ENCODE results near the gene TRPM1. TPM values are rescaled to one million over a fixed set of nuclear protein-coding genes. Genes with fewer than 3 reads are reported as not detected.
A peak's percentile ranks its signal among the peaks of the same experiment; 100 is the strongest.

TRPM1 gene
- total RNA-seq, 2 donors from 2014 or later: not detected

DNA sequence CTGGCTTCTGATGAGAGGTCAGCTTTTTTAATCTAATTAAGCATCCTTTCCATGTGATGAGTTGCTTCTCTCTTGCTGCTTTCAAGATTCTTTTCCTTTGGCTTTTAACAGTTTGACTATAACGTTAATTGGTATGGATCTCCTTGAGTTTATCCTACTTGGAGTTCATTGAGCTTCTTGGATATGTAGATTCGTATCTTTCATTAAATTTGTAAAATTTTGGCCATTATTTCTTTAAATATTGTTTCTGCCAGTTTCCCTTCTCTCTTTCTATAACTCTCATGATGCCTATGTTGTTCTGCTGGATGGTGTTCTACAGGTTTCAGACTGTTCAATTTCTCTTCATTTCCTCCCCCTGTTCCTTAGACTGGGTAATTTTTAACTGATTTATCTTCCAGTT lies 89.1 kb downstream of the TRPM1 start:
- Histone ChIP-seq H3K36me3 (replicated peaks in 1 of 2; ENCODE audit: insufficient read depth in 1 of 2, low read depth in 2 of 2) (no peaks in the 10 kb centered on the region), H3K27me3 (no peaks in the 10 kb centered on the region), H3K27ac (no peak overlapping the region), H3K4me1 (peaks cover 12% of the 10 kb centered on the region), H3K4me3 (no peak overlapping the region), H3K9me3 (peaks cover 0 to 7% (median 0%) of the 10 kb centered on the region in 3 donors)
- no peak for ATAC-seq
- no peak for TF ChIP-seq POLR2A (IDR thresholded peaks at IDR 0.05)
- TF ChIP-seq, protein P1, sequence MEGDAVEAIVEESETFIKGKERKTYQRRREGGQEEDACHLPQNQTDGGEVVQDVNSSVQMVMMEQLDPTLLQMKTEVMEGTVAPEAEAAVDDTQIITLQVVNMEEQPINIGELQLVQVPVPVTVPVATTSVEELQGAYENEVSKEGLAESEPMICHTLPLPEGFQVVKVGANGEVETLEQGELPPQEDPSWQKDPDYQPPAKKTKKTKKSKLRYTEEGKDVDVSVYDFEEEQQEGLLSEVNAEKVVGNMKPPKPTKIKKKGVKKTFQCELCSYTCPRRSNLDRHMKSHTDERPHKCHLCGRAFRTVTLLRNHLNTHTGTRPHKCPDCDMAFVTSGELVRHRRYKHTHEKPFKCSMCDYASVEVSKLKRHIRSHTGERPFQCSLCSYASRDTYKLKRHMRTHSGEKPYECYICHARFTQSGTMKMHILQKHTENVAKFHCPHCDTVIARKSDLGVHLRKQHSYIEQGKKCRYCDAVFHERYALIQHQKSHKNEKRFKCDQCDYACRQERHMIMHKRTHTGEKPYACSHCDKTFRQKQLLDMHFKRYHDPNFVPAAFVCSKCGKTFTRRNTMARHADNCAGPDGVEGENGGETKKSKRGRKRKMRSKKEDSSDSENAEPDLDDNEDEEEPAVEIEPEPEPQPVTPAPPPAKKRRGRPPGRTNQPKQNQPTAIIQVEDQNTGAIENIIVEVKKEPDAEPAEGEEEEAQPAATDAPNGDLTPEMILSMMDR (IDR thresholded peaks at IDR 0.05): no peak
- intact Hi-C loops (cut with DNase I): no loop called here
- WGBS, 2 donors: 57 to 68% methylated on average over 2 of the region's 2 CpGs
- no peak for DNase-seq

DNA sequence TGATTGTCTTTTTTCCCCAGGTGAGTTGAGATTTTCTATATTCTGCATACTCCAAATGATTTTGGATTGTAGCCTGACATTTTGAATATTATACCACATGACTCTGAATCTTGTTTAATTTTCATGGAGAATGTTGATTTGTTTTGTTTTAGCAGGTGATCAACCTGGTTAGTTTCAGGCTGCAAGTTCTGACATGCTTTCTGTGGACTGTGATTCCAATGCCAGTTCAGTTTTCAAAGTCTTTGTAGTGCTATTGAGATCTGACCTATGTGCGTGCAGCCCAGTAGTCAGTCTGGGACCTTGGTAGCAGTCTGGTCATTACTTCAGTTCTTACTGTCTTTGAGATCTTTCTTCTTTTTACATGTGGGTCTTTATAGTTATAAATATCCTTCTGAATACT lies 91.5 kb downstream of the TRPM1 start:
- peaks cover 12% of the 10 kb centered on the region for H3K4me1 ChIP-seq
- TF ChIP-seq, protein P1 (IDR thresholded peaks at IDR 0.05): no peak
- TF ChIP-seq POLR2A (IDR thresholded peaks at IDR 0.05): no peak
- DNase-seq (no peak), ATAC-seq (no peak)
- no peak overlapping the region for H3K4me3 ChIP-seq
- H3K27me3 ChIP-seq: no peaks in the 10 kb centered on the region
- 91 to 92% methylated on average over 1 of the region's 1 CpG for WGBS, 2 donors
- intact Hi-C loops (cut with DNase I): no loop called here
- peaks cover 0 to 7% (median 0%) of the 10 kb centered on the region in 3 donors for H3K9me3 ChIP-seq
- no peak overlapping the region for H3K27ac ChIP-seq
- H3K36me3 ChIP-seq (replicated peaks in 1 of 2; ENCODE audit: insufficient read depth in 1 of 2, low read depth in 2 of 2): no peaks in the 10 kb centered on the region

DNA sequence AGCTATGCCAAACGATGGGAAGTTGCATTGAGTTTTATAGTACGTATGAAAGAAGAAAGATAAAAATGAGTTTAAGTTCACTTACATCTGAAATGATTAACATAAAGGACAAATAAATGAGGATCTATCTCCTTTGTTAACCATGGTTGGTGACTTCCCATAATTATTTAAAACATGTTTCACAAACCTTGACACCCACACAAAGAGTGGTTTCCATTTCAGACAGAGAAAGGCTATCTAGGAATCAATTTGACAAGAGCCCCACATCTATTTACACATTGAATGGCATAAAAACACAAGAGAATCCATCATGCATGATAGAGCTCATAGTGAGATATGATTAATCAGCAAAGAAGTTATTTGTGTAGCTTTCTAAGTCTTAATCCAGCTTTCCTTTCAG lies 95.9 kb downstream of the TRPM1 start:
- no peak for ATAC-seq
- 36 to 45% methylated on average over 2 of the region's 2 CpGs for WGBS, 2 donors
- H3K9me3 ChIP-seq: no peaks in the 10 kb centered on the region
- no peaks in the 10 kb centered on the region for H3K27me3 ChIP-seq
- no peaks in the 10 kb centered on the region for H3K36me3 ChIP-seq (replicated peaks in 1 of 2; ENCODE audit: insufficient read depth in 1 of 2, low read depth in 2 of 2)
- no peak for DNase-seq
- intact Hi-C loops (cut with DNase I): no loop called here
- no peak overlapping the region for H3K27ac ChIP-seq
- TF ChIP-seq, protein P1 (IDR thresholded peaks at IDR 0.05): no peak
- no peak for TF ChIP-seq POLR2A (IDR thresholded peaks at IDR 0.05)
- no peaks in the 10 kb centered on the region for H3K4me1 ChIP-seq
- no peak overlapping the region for H3K4me3 ChIP-seq

DNA sequence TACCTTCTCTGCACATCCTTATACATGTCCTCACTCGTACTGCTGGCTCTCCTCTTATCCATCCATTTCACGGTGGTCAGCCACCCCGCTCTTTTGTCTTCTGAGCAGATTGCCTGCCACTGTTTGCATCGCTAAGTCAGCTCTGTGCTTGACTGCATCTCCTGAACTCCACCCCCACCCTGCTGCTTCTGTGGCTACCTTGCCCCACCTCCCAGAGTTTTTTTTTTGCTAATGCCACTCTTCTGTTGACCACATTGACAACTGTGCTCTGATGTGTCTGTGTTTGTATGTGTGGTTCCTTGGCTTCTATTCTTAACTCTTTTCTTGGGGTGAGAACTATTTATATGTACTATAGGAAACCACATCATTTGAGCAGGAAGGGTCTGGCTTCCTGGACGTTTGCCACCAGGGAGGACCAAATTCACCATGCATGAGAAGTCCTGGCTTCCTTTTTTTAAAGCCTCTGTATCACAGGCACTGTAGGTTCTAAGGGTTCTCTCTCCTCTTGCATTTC lies 97.2 kb downstream of the TRPM1 start:
- no peaks in the 10 kb centered on the region for H3K9me3 ChIP-seq
- TF ChIP-seq, protein P1 (IDR thresholded peaks at IDR 0.05): no peak
- TF ChIP-seq POLR2A (IDR thresholded peaks at IDR 0.05): no peak
- no peaks in the 10 kb centered on the region for H3K27me3 ChIP-seq
- H3K4me1 ChIP-seq: no peaks in the 10 kb centered on the region
- DNase-seq: peak in 3 of 4 donors; percentile 14 to 46 (median 24)
- peak; percentile 50 for ATAC-seq
- 43 to 66% methylated on average over 5 of the region's 5 CpGs for WGBS, 2 donors
- intact Hi-C loops (cut with DNase I): no loop called here
- H3K36me3 ChIP-seq (replicated peaks in 1 of 2; ENCODE audit: insufficient read depth in 1 of 2, low read depth in 2 of 2): no peaks in the 10 kb centered on the region
- no peak overlapping the region for H3K4me3 ChIP-seq
- no peak overlapping the region for H3K27ac ChIP-seq

DNA sequence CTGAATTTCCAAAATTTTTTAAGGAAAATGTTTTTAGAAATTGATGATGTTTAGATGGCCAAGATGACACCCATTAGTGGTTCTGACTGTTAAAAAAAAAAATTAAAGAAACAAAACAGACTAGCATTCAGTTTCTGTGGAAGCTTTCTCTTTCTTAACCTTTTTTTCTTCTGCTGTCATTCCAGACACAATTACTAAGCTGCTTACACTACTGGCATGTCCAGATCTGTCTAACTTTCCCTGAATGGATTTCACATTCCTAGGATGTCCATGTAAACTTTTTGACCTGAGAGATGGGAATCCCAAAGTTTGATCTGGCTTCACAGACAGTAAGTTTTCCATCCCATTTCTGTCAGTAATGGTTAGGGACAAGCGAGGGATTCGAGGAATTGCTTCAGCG lies 99.8 kb downstream of the TRPM1 start:
- no peak for ATAC-seq
- no peaks in the 10 kb centered on the region for H3K27me3 ChIP-seq
- no peak overlapping the region for H3K4me3 ChIP-seq
- TF ChIP-seq, protein P1 (IDR thresholded peaks at IDR 0.05): no peak
- TF ChIP-seq POLR2A (IDR thresholded peaks at IDR 0.05): no peak
- H3K27ac ChIP-seq: no peak overlapping the region
- no peaks in the 10 kb centered on the region for H3K36me3 ChIP-seq (replicated peaks in 1 of 2; ENCODE audit: insufficient read depth in 1 of 2, low read depth in 2 of 2)
- 88 to 98% methylated on average over 3 of the region's 3 CpGs for WGBS, 2 donors
- DNase-seq: no peak
- no peaks in the 10 kb centered on the region for H3K9me3 ChIP-seq
- no peaks in the 10 kb centered on the region for H3K4me1 ChIP-seq
- intact Hi-C loops (cut with DNase I): no loop called here

Measured in body of pancreas (tissue), 4 donors.